Karpas-422 (cell line): ENCODE results near the gene USP48. TPM values are rescaled to one million over a fixed set of nuclear protein-coding genes. Genes with fewer than 3 reads are reported as not detected.

Source experiments
- DNase-seq: peaks from one replicate; pipeline ENCODE4 v3.0.0-alpha.2; 2015
- H2AFZ ChIP-seq: fragments of 200-600 bp; sonication (generic); 2 replicates; pipeline ENCODE4 v1.6.1; 2014; ENCODE audit warnings: antibody characterized with exemption, low read length, mixed read lengths
- H3K27ac ChIP-seq: fragments of 200-600 bp; sonication (generic); 2 replicates; pipeline ENCODE4 v1.5.1; 2014; ENCODE audit warnings: mild to moderate bottlenecking, low read length, moderate library complexity
- H3K27me3 ChIP-seq: fragments of 200-600 bp; sonication (generic); 2 replicates; pipeline ENCODE4 v1.6.1; 2014; ENCODE audit warnings: low read length, mixed read lengths
- H3K36me3 ChIP-seq: fragments of 200-600 bp; sonication (generic); 2 replicates; pipeline ENCODE4 v1.6.1; 2014; ENCODE audit warnings: low read length, mixed read lengths; ENCODE audit not compliant: insufficient read depth
- H3K4me1 ChIP-seq: fragments of 200-600 bp; sonication (generic); 2 replicates; pipeline ENCODE4 v1.6.1; 2014; ENCODE audit warnings: mild to moderate bottlenecking, low read length, mixed read lengths
- H3K4me2 ChIP-seq: fragments of 200-600 bp; sonication (generic); 2 replicates; pipeline ENCODE4 v1.6.1; 2014; ENCODE audit warnings: low read length, low read depth, mild to moderate bottlenecking; ENCODE audit not compliant: poor library complexity, severe bottlenecking
- H3K4me3 ChIP-seq: fragments of 200-600 bp; sonication (generic); 2 replicates; pipeline ENCODE4 v1.5.1; 2014; ENCODE audit warnings: mild to moderate bottlenecking, antibody characterized with exemption, low read length, mixed read lengths
- H3K79me2 ChIP-seq: fragments of 200-600 bp; sonication (generic); 2 replicates; pipeline ENCODE4 v1.6.1; 2014; ENCODE audit warnings: mild to moderate bottlenecking, low read length, mixed read lengths
- H3K9ac ChIP-seq: fragments of 200-600 bp; sonication (generic); 2 replicates; pipeline ENCODE4 v1.6.0; 2014; ENCODE audit warnings: low read length
- H3K9me2 ChIP-seq: fragments of 200-600 bp; sonication (generic), shearing (Covaris generic); replicated peaks from 2 replicates; pipeline ENCODE4 v1.6.0; 2014; ENCODE audit warnings: mild to moderate bottlenecking, low read length, moderate library complexity; ENCODE audit not compliant: insufficient read depth
- H3K9me3 ChIP-seq: fragments of 300-700, 200-600 bp; sonication (generic); 2 replicates; pipeline ENCODE4 v1.6.1; 2014; ENCODE audit warnings: low read length, mixed read lengths
- H4K20me1 ChIP-seq: fragments of 200-600 bp; sonication (generic); 2 replicates; pipeline ENCODE4 v1.6.1; 2014; ENCODE audit warnings: mild to moderate bottlenecking, antibody characterized with exemption, low read length, low read depth; ENCODE audit not compliant: insufficient read depth
- total RNA-seq: library from RNA; depleted of rRNA; stranded (reverse); fragments of >200 nt; shearing (Covaris generic); gene quantifications from 2 replicates; pipeline ENCODE4 v1.2.3, GENCODE V29; 2014; ENCODE audit warnings: low replicate concordance

The USP48 gene
- total RNA-seq, 1 experiment from 2014 or later: 35.1 TPM

DNA sequence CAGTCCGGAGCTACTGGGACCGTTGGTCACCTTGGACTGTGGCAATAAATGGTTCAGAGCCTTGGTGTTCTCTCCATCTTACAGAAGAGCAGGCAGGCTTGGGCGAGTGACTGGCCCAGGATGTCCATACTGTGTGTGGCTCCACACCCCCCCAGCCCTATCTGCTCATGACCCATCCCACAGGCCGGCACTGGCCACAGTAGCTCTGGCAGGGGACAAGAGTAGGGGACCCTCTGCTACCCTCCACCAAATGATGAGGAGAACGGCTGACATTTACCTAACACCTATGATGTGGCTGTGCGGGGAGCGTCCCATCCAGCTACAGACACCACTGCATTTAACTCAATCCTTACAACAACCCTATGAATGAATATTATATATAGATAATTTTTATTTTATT lies 42.4 kb upstream of the USP48 start:
- Histone ChIP-seq H3K9me2 (no peaks in the 10 kb centered on the region), H3K79me2 (no peaks in the 10 kb centered on the region), H3K36me3 (no peaks in the 10 kb centered on the region), H3K9me3 (no peaks in the 10 kb centered on the region), H3K27me3 (no peaks in the 10 kb centered on the region), H3K9ac (no peak overlapping the region), H2AFZ (no peak overlapping the region), H3K4me2 (no peak overlapping the region), H3K27ac (no peak overlapping the region), H3K4me3 (no peak overlapping the region), H3K4me1 (no peaks in the 10 kb centered on the region), H4K20me1 (no peaks in the 10 kb centered on the region)
- DNase-seq: no peak

DNA sequence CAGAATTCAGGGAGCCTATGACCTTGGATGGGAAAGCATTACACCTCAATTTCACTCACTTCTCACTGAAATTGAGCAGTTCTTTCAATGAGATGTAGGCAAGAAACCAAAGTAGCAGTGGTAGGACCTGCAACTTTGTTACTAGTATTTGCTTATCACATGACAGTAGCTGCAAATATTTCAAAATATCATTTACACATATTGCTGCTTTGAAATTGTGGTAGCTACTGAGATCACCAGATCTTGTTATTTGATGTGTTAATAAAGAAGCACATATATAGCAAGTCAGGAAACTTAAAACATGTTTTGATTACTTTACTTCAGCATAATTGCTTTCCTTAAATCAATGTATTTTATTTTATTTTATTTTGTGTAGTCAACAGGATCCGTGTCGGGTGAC lies 42.0 kb upstream of the USP48 start:
- H3K9ac ChIP-seq: no peak overlapping the region
- H3K9me3 ChIP-seq: no peaks in the 10 kb centered on the region
- no peak for DNase-seq
- no peak overlapping the region for H3K27ac ChIP-seq
- no peaks in the 10 kb centered on the region for H3K9me2 ChIP-seq
- H3K27me3 ChIP-seq: no peaks in the 10 kb centered on the region
- H3K4me3 ChIP-seq: no peak overlapping the region
- H2AFZ ChIP-seq: no peak overlapping the region
- no peaks in the 10 kb centered on the region for H4K20me1 ChIP-seq
- no peaks in the 10 kb centered on the region for H3K79me2 ChIP-seq
- H3K36me3 ChIP-seq: no peaks in the 10 kb centered on the region
- no peak overlapping the region for H3K4me2 ChIP-seq
- H3K4me1 ChIP-seq: no peaks in the 10 kb centered on the region

DNA sequence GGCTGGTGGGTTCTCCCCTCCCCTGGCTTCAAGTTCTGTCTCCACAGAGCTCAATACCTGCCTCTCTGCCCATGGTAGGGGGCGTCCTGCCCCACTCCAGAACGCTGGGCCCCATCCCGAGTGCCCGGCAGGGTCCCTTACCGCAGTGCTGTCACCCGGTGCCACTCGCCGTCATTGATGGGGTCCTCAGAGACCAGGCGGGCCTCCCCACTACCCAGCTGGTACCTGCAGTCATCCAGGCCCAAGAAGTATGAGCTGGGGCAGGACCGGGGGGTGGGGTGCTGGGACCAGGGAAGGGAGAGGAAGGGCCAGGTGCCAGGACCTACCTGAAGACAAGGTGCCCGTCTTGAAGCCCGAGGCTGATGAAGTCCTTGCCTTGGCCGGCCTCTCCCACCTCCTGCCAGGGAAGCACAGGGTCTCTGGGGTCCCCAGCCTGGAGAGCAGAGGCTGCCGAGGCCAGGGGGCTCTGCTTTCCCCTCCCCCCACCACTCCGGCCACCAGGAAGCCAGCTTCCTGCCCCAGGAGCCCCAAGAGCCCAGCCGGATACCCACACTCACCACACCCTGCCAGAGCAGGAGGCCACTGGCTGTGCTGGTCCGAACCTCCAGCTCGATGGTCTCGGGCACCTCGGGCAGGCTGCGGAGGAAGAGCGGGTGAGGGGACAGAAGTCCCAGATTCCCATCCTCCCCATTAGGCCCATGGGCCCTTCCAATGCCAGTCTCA lies 41.2 kb upstream of the USP48 start:
- no peak for DNase-seq
- no peaks in the 10 kb centered on the region for H3K9me2 ChIP-seq
- no peaks in the 10 kb centered on the region for H3K79me2 ChIP-seq
- H3K27me3 ChIP-seq: no peaks in the 10 kb centered on the region
- H3K4me3 ChIP-seq: no peak overlapping the region
- H3K4me1 ChIP-seq: no peaks in the 10 kb centered on the region
- H4K20me1 ChIP-seq: no peaks in the 10 kb centered on the region
- no peaks in the 10 kb centered on the region for H3K9me3 ChIP-seq
- no peak overlapping the region for H2AFZ ChIP-seq
- H3K36me3 ChIP-seq: no peaks in the 10 kb centered on the region
- no peak overlapping the region for H3K9ac ChIP-seq
- H3K4me2 ChIP-seq: no peak overlapping the region
- no peak overlapping the region for H3K27ac ChIP-seq

DNA sequence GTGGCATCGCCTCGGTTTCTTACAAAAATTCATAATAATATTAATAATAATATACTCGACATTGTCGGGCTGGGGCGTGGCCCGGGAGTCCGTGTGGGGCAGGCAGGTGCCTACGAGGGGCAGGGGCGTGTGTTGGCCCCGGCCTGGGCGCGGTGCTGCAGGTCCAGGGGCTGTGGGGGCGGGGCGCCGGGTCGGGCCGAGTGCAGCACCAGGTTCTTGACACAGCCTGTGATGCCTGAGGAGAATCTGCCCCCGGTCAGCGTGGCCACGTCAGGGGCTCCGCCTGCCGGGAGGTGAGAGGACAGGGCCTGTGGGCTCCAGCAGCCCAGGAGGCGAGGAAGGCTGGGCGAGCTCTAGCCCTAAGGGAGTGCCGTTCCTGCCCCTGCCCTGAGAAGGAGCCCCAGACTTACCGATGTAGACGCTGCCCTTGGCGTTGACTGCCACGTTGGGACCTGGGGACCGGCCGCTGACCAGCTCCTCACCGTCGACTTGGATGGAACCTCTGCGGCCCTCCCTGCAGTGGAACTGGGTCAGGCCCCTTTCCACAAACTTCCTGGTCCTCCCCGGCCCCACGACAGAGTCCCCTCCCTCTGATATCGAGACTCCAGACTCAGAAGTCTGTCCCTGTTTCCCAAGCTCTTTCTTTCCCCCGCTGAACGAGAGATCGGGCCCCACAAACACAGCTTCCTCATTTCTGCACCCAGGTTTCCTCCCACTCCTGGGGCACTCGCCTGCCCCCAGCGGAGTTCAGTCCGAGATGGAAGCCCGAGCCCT lies 40.4 kb upstream of the USP48 start:
- Histone ChIP-seq H3K27me3 (no peaks in the 10 kb centered on the region), H3K9me3 (no peaks in the 10 kb centered on the region), H3K36me3 (no peaks in the 10 kb centered on the region), H3K79me2 (no peaks in the 10 kb centered on the region), H3K4me3 (no peak overlapping the region), H3K9me2 (no peaks in the 10 kb centered on the region), H4K20me1 (no peaks in the 10 kb centered on the region), H3K9ac (no peak overlapping the region), H3K27ac (no peak overlapping the region), H2AFZ (no peak overlapping the region), H3K4me2 (no peak overlapping the region), H3K4me1 (no peaks in the 10 kb centered on the region)
- DNase-seq: no peak

DNA sequence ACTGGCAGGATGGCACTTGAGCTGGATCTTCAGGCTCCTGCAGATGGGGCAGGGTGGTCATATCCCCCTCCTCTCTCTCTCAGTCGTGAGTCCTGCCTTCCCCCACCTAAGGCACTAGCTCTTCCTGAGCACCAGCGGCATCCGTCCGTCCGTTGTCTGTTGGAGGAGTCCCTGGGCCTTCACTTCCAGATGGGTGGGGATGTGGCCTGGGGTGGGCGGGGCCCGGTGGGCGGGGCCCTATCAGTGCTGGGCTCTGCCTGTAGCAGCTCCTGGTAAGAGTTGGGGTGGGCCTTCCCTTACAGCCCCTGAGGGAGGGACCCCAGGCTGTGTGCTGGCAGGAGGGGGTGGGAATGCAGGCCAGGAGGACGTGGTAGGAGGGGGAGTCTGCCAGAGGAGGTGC lies 39.4 kb upstream of the USP48 start:
- no peaks in the 10 kb centered on the region for H3K9me3 ChIP-seq
- H3K4me1 ChIP-seq: no peaks in the 10 kb centered on the region
- no peak overlapping the region for H3K4me2 ChIP-seq
- H3K4me3 ChIP-seq: no peak overlapping the region
- H3K27me3 ChIP-seq: no peaks in the 10 kb centered on the region
- no peaks in the 10 kb centered on the region for H4K20me1 ChIP-seq
- no peaks in the 10 kb centered on the region for H3K9me2 ChIP-seq
- H3K9ac ChIP-seq: no peak overlapping the region
- DNase-seq: peak; percentile 44
- no peaks in the 10 kb centered on the region for H3K79me2 ChIP-seq
- H2AFZ ChIP-seq: no peak overlapping the region
- H3K27ac ChIP-seq: no peak overlapping the region
- H3K36me3 ChIP-seq: no peaks in the 10 kb centered on the region

DNA sequence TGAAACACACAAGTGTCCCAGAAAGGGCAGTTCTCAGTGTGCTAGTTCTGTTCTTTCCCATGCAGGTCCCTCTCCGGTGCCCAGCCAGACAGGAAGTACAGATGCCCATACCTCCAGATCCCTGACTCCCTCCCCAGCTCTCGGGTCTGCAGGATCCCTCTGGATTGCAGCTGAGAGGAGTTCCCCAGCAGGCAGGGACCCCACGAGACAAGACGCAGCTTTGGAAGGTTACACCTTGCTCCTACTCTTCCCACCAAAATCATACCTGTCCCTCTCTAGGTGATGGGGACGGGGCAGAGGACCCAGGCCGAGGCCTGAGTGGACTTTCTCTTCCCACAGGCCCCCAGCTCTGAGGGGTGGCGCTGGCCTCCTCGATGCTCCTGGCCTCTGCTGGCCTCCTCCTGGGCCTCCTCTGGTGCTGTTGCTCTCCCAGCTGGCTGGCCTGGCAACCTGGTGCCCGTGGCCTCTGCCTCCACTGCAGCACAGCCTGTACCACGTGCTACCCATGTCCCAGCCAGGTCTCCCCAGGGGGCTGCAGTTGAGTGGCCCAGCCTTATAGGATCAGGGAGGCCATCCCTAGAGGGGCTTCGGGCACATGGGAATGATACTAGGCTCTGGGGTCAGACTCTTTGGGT lies 38.6 kb upstream of the USP48 start:
- Histone ChIP-seq H4K20me1 (no peaks in the 10 kb centered on the region), H3K27me3 (no peaks in the 10 kb centered on the region), H3K4me2 (no peak overlapping the region), H3K9me2 (no peaks in the 10 kb centered on the region), H3K79me2 (no peaks in the 10 kb centered on the region), H3K36me3 (no peaks in the 10 kb centered on the region), H3K4me3 (no peak overlapping the region), H2AFZ (no peak overlapping the region), H3K4me1 (no peaks in the 10 kb centered on the region), H3K9ac (no peak overlapping the region), H3K27ac (no peak overlapping the region), H3K9me3 (no peaks in the 10 kb centered on the region)
- no peak for DNase-seq

DNA sequence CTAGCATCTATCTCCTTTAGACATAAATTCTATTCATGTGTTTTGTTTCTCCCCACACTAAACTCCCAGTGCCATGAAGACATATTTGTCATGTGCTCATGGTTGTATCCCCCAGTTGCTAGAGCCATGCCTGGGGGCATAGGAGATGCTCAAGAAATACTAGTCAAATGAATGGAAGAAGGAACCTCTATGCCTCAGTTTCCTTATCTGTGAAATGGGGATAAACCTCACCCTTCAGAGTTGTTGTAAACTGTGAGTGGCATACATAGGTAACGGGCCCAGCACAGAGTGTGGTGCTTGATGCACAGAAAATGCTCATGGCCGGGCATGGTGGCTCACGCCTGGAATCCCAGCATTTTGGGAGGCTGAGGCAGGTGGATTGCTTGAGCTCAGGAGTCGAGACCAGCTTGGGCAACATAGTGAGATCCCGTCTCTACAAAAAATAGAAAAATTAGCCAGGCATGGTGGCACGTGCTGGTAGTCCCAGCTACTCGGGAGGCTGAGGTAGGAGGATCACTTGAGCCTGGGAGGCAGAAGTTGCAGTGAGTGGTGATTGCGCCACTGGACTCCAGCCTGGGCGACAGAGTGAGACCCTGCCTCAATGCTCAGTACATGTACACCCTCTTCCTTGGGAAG lies 37.8 kb upstream of the USP48 start:
- peak; percentile 20 for DNase-seq
- no peaks in the 10 kb centered on the region for H3K4me1 ChIP-seq
- no peaks in the 10 kb centered on the region for H3K9me3 ChIP-seq
- no peak overlapping the region for H3K4me3 ChIP-seq
- H4K20me1 ChIP-seq: no peaks in the 10 kb centered on the region
- no peaks in the 10 kb centered on the region for H3K36me3 ChIP-seq
- H3K9ac ChIP-seq: no peak overlapping the region
- H2AFZ ChIP-seq: no peak overlapping the region
- H3K27ac ChIP-seq: no peak overlapping the region
- H3K27me3 ChIP-seq: no peaks in the 10 kb centered on the region
- no peaks in the 10 kb centered on the region for H3K9me2 ChIP-seq
- H3K79me2 ChIP-seq: no peaks in the 10 kb centered on the region
- no peak overlapping the region for H3K4me2 ChIP-seq

DNA sequence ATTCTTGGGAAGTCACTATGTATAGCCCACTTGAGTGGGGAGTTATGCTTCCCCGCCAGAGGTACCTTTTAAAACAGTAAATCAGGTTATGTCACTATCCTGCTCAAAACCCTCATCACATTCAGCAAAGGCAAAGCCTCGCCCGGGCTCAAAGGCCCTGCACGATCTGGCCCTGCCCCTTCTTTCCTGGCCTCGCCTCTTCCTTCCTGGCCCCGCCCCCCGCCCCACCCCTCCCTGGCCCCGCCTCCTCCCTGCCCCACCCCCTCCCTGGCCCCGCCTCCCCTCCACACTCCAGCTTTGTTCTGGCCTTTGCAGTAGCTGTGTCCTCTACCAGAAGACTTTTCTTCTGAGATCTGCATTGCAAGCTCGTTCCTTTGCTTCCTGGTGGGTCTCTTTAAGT lies 35.7 kb upstream of the USP48 start:
- Histone ChIP-seq H3K4me3 (no peak overlapping the region), H3K9ac (no peak overlapping the region), H4K20me1 (no peaks in the 10 kb centered on the region), H3K4me1 (no peaks in the 10 kb centered on the region), H3K27ac (no peak overlapping the region), H3K27me3 (no peaks in the 10 kb centered on the region), H3K36me3 (no peaks in the 10 kb centered on the region), H3K9me3 (no peaks in the 10 kb centered on the region), H2AFZ (no peak overlapping the region), H3K79me2 (no peaks in the 10 kb centered on the region), H3K4me2 (no peak overlapping the region), H3K9me2 (no peaks in the 10 kb centered on the region)
- DNase-seq: peak; percentile 76
